GM10847 (cell line): ENCODE measurements around the gene PRDM16.

ENCODE experiments used
- POLR2A ChIP-seq: IDR thresholded peaks from 2 replicates; pipeline ENCODE4 v1.6.1; 2011; ENCODE audit not compliant: insufficient read length; ENCODE audit errors: extremely low read depth

The PRDM16 gene

GRCh38 chr1:3441410-3441847 lies 372.4 kb downstream of the PRDM16 start:
- TF ChIP-seq POLR2A: no peak

- no peak for TF ChIP-seq POLR2A
Measured at GRCh38 chr1:3441880-3442279, 372.9 kb downstream of the PRDM16 start.

DNA sequence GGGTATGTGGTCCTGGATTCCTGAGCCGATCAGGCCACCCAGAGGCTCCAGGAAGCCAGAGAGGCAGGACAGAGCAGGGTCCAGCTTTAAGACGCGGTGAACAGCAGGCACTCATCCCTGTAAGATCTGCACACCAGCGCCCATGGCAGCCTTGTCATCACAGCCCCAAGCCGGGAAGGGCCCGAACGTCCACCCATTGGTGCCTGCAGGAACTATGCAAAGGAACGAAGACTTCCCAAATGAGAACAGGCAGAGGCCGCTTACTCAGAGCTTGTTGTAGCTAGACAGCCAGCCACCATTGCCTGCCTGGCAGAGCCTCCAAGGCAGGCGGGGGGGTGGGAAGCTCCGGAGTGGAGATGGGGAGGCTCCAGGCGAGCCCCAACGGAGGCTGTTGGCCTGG lies 373.3 kb downstream of the PRDM16 start:
- no peak for TF ChIP-seq POLR2A

DNA sequence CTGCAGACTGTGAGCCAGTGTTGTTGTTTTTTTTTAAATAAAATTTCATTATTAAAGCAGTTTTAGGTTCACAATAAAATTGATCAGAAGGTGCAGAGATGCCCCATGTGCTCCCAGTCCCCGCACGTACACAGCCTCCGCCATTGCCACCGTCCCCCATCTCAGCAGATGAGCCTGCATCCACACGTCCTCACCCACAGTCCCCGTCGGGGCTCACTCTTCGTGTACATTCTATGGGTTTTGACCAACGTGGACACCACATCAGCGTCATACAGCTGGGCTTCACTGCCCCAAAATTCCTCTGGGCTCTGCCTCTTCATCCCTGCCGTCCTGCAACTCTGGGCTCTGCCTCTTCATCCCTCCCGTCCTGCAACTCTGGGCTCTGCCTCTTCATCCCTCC lies 373.9 kb downstream of the PRDM16 start:
- TF ChIP-seq POLR2A: no peak

DNA sequence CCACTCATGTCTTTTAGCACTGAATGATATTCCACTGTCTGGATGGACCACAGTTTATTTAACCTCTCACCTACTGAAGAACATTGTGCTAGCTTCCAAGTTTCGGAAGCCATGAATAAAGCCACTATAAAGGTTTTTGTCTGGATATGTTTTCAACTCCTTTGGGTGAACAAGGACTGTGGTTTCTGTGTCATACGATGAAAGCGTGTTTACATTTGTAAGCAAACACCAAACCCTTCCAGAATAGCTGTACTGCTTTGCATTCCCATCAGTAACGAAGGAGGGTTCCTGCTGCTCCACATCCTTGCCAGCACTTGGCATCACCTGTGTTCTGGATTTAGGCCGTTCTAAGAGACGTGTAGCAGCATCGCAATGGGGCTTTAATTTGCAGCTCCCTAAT lies 374.8 kb downstream of the PRDM16 start:
- no peak for TF ChIP-seq POLR2A

DNA sequence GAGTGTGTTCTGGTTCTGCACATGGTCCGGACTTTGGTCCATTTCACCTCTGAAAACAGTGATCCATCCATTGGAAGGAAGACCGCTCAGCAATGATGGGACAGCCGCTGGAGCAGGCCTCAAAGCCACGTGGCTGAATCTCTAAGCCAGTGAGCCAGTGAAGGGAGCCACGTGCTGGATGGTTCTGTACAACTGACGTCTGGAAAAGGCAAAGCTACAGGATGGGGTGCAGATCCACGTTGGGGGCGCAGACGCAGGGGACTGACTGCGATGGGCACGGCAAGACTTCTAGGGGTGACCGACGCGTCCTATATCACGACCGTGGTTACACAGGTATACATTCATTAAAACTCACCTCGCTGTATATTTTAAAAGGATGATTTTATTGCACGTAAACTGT lies 375.3 kb downstream of the PRDM16 start:
- no peak for TF ChIP-seq POLR2A

DNA sequence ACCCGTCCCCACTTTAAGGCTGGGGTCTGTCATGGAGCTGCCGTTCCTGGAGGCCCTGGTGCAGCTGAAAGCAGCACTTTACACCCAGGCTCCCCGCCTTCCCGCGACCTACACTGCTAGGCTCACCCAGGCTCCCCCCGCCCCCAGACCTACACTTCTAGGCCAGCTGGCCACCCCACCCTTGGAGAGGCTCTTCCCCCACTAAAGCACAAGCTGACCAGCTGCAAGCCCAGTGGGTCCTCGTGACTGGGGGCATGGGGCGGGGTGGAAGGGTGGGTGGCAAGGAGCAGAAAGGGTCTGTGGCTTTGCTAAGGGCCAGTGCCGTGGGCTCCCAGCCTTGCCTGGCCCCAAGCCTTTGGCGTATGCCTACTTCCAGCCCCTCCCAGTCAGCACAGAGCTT lies 375.7 kb downstream of the PRDM16 start:
- no peak for TF ChIP-seq POLR2A

- TF ChIP-seq POLR2A: no peak
Measured at GRCh38 chr1:3450202-3450863, 381.3 kb downstream of the PRDM16 start.

GRCh38 chr1:3450983-3451382 lies 382.0 kb downstream of the PRDM16 start:
- no peak for TF ChIP-seq POLR2A

DNA sequence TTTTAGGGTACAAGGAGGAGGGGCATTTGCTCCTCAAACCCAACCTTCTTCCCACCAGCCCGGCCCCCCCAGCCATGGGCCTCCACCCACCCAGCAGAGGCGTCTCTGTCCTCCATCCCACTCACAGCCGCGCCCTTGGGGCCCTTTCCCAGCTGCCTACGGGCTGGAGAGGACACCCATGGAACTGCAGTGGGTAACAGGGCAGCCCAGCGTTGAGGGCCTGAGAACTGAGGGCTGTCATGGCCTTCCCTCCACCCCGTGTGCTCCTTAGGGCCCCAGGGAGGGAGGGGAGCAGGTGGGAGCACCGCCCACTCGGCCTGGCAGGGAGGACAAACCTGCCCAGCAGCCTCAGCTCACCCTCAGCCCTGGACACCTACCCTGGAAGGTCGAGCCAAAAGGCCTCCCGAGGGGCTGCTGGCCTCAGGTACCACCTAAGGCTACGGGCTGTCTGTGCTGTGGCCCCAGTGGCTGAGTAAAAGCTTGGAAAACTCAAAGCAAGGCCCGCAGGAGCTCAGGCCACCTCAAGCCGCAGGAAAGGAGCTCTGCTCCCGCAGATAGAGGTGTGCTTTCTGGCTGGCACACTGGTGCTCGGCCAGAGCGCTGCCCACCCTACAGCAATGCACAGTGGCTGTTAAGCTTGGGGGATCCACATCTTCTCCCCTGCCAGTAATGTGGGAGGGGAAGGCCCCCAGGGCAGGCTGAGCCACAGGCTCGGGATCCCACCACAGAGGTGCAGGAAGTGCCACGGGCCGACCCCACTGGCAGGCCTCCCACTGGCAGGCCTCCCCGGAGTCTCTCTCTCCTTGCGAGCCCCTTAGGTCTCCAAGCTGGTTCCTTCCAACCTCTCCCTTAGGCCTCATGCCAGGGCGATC lies 383.2 kb downstream of the PRDM16 start:
- no peak for TF ChIP-seq POLR2A

DNA sequence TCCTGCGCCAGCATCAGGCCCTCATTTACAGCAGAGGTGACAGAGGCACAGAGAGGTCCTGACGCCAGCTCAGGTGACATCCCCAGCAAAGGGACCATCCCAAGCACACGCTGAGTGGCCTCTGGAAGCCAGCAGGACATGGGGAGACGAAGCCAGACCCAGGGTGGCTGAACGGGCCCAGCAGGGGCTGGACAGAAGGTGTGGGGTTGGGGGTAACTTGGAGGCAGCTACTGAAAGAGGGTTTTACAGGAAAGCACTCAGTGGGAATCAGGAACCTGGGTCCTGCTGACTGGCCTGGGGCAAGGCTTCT lies 383.8 kb downstream of the PRDM16 start:
- TF ChIP-seq POLR2A: no peak

- TF ChIP-seq POLR2A: no peak
Measured at GRCh38 chr1:3453203-3453761, 384.3 kb downstream of the PRDM16 start.

DNA sequence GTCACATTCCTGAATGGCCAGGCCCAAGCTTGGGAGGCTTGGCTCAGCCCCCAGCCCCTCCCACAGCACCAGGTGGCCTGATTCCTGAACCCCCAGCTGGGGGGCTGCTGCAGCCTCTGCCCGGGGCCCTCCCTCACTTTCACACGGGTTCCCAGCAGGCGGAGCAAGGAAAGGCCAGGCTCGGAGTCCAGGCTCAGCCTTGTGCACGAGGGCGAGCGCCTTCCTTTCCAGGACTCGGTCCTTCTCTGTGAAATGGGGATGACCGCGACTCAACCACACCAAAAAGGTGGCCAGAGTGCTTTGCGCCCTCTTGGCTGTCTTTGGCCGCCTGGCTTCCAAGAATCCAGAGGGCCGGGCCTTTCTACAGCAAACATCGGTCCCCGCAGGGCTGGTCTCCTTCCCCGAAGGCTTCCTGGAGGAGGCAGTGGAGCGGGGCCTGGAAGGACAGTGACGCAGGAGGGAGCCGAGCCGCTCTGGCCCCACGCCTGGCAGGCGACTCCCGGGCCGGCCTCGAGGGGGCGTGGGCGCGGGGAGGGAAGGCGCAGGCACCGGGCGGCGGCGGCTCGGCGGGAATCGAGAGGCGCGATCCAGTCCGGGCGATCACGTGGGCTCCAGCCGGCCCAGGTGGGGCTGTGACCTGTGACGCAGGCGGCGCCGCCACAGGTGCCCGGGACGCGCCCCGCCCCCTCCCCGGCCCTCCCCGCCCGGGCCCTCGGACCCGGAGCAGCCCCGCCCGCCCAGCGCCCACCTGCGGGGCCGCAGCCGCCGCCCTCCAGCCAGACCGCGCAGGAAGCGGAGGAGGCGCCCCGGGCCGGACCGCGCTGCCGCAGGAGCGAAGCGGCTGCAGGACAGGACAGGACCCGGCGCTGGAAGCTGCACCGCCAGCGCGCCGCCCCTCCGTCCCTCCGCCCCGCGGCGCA lies 385.1 kb downstream of the PRDM16 start, which contains the start of gene ARHGEF16:
Gene ARHGEF16, plus strand, starts transcription at position 775 of the 920 bp plus-strand sequence. CDS start 8,420 bp downstream, outside the sequence.
- TF ChIP-seq POLR2A: no peak

GRCh38 chr1:3454811-3455618 lies 386.0 kb downstream of the PRDM16 start:
- no peak for TF ChIP-seq POLR2A
